ENCODE measurements around the gene TTPAL.
A peak's percentile ranks its signal among the peaks of the same experiment; 100 is the strongest.

TTPAL gene

GRCh38 chr20:44459271-44459670, 16.4 kb upstream of the TTPAL start:
- no peak overlapping the region for H3K4me3 ChIP-seq (ENCODE audit: low read depth, low read length)
- in situ Hi-C loops (cut with HindIII; ENCODE audit: low sequenced_read_pairs) = no loop called here
- no peak for DNase-seq (ENCODE audit: low read depth)
- no peak for TF ChIP-seq CTCF (IDR thresholded peaks at IDR 0.05; ENCODE audit: low read depth, low read length, missing control alignments)

- H3K4me3 ChIP-seq (ENCODE audit: low read depth, low read length) = no peak overlapping the region
- TF ChIP-seq CTCF (IDR thresholded peaks at IDR 0.05; ENCODE audit: low read depth, low read length, missing control alignments) = peak; percentile 51
- in situ Hi-C loops (cut with HindIII; ENCODE audit: low sequenced_read_pairs) = loop anchor here (5.0 to 10.0 kb wide), 2 partner anchors 78 to 336 kb away; no protein-coding TSS in a partner anchor
- DNase-seq (ENCODE audit: low read depth) = peak; percentile 16
These were observed 14.9 kb upstream of the TTPAL start for GRCh38 chr20:44460795-44461141.

GRCh38 chr20:44461142-44461802, 14.4 kb upstream of the TTPAL start:
- no peak overlapping the region for H3K4me3 ChIP-seq (ENCODE audit: low read depth, low read length)
- TF ChIP-seq CTCF (IDR thresholded peaks at IDR 0.05; ENCODE audit: low read depth, low read length, missing control alignments) = no peak
- DNase-seq (ENCODE audit: low read depth) = no peak
- in situ Hi-C loops (cut with HindIII; ENCODE audit: low sequenced_read_pairs) = loop anchor here (5.0 to 10.0 kb wide), 2 partner anchors 79 to 336 kb away; no protein-coding TSS in a partner anchor

GRCh38 chr20:44461803-44462174, 13.9 kb upstream of the TTPAL start:
- in situ Hi-C loops (cut with HindIII; ENCODE audit: low sequenced_read_pairs) = loop anchor here (5.0 to 10.0 kb wide), 2 partner anchors 79 to 337 kb away; no protein-coding TSS in a partner anchor
- DNase-seq (ENCODE audit: low read depth) = no peak
- no peak overlapping the region for H3K4me3 ChIP-seq (ENCODE audit: low read depth, low read length)
- no peak for TF ChIP-seq CTCF (IDR thresholded peaks at IDR 0.05; ENCODE audit: low read depth, low read length, missing control alignments)

GRCh38 chr20:44463466-44463865, 12.2 kb upstream of the TTPAL start:
- no peak for DNase-seq (ENCODE audit: low read depth)
- TF ChIP-seq CTCF (IDR thresholded peaks at IDR 0.05; ENCODE audit: low read depth, low read length, missing control alignments) = no peak
- in situ Hi-C loops (cut with HindIII; ENCODE audit: low sequenced_read_pairs) = loop anchor here (5.0 to 10.0 kb wide), 2 partner anchors 81 to 339 kb away; no protein-coding TSS in a partner anchor
- H3K4me3 ChIP-seq (ENCODE audit: low read depth, low read length) = no peak overlapping the region

- no peak overlapping the region for H3K4me3 ChIP-seq (ENCODE audit: low read depth, low read length)
- no peak for DNase-seq (ENCODE audit: low read depth)
- in situ Hi-C loops (cut with HindIII; ENCODE audit: low sequenced_read_pairs) = loop anchor here (5.0 to 10.0 kb wide), 2 partner anchors 82 to 340 kb away; no protein-coding TSS in a partner anchor
- TF ChIP-seq CTCF (IDR thresholded peaks at IDR 0.05; ENCODE audit: low read depth, low read length, missing control alignments) = no peak
These were observed 11.2 kb upstream of the TTPAL start for GRCh38 chr20:44464514-44464913.
